ENCODE measurements around the gene FAM193A. TPM values are rescaled to one million over a fixed set of nuclear protein-coding genes. Genes with fewer than 3 reads are reported as not detected.

Gene FAM193A
- total RNA-seq, 4 donors from 2014 or later = 27.7 to 40.4 (median 31.1) TPM

DNA sequence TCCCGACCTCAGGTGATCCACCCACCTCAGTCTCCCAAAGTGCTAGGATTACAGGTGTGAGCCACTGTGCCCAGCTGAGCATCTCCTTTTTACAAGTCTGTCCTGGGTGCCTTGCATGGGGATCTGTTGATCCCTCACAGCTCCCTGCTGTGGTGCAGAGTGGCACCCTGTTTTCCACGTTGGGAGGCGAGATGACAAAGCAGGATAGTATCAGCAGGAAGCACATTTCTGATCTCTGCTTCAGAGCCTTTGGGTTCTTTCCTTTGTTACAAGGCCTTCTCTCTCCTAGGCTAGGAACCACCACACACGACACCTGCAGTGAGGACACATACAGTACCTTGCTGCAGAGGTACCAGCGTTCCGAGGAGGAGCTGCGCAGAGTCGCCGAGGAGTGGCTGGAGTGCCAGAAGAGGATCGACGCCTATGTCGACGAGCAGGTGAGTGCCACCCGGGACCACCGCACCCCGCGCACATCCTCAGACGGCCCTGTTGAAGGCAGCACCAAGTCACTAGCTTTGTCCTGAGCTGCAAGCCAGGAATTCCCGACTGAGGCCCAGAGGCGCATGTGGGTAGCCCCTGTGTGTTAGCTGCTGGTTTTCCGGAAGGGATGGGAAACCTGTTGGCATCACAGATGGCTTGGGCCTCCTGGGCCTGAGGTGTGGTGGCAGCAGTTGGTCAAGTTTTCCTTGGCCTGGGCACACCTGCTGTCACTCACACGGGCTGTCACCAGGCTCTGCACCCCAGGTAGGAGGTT is 110.1 kb downstream of the FAM193A start:
- Histone ChIP-seq H3K4me3 (no peak overlapping the region), H3K27me3 (no peaks in the 10 kb centered on the region), H3K9me3 (no peaks in the 10 kb centered on the region), H3K36me3 (peaks cover 0 to 47% (median 14%) of the 10 kb centered on the region in 4 donors), H3K27ac (no peak overlapping the region), H3K4me1 (no peaks in the 10 kb centered on the region)
- TF ChIP-seq POLR2AphosphoS5 (IDR thresholded peaks at IDR 0.05) (no peak), POLR2A (IDR thresholded peaks at IDR 0.05) (no peak), EP300 (IDR thresholded peaks at IDR 0.05; ENCODE audit: low read depth) (no peak)
- TF ChIP-seq, protein P1, sequence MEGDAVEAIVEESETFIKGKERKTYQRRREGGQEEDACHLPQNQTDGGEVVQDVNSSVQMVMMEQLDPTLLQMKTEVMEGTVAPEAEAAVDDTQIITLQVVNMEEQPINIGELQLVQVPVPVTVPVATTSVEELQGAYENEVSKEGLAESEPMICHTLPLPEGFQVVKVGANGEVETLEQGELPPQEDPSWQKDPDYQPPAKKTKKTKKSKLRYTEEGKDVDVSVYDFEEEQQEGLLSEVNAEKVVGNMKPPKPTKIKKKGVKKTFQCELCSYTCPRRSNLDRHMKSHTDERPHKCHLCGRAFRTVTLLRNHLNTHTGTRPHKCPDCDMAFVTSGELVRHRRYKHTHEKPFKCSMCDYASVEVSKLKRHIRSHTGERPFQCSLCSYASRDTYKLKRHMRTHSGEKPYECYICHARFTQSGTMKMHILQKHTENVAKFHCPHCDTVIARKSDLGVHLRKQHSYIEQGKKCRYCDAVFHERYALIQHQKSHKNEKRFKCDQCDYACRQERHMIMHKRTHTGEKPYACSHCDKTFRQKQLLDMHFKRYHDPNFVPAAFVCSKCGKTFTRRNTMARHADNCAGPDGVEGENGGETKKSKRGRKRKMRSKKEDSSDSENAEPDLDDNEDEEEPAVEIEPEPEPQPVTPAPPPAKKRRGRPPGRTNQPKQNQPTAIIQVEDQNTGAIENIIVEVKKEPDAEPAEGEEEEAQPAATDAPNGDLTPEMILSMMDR (IDR thresholded peaks at IDR 0.05) = no peak
- in situ Hi-C loops (cut with MboI; ENCODE audit: low pct_ligation_motif_present in 1 of 4, low pct_unique_long_range_greater_than_20kb in 1 of 4, low sequenced_read_pairs in 3 of 4) (no loop called here), intact Hi-C loops (cut with DNase I; ENCODE audit: low total_unique reads) (no loop called here)
- DNase-seq = no peak
- WGBS, 2 donors (ENCODE audit: low coverage in 1 of 2) = 95% methylated on average over 22 of the region's 22 CpGs; no CpG with 5 or more reads in 1 of the 2 donors

DNA sequence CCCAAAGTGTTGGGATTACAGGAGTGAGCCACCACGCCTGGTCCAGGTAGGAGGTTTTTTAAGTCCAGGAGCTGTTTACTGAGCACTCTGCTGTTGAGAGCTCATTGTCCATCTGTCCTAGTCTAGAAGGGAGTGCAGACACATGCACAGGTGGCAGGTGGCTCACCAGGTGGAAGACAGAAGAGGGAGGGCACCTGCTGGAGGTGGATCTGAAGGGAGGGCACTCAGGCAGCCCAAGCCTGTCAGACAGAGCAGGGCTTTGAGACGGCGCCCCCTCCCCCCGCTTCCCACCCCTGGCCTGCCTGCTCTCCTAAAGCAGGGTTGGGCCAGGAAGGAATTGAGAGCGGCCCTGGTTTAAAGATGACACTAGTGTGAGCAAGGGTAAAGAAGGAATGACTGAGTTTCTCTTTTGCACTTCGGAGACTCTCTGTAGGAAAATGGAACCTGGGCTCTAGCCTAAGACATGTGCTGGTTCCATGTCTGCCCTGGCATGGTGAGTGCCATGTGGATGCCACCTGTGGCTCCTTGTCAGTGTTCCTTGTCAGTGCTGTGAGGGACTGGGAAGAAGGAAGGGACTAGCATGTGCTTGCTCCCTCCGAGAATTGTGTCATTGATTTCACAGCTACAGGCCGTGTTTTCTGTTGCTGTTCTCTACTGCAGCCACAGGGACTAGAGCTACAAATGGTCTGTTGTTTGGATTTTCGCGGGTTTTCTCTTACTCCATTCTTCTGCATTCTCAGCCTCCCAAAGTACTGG is 111.1 kb downstream of the FAM193A start:
- 94 to 95% methylated on average over 5 to 10 of the region's 10 CpGs for WGBS, 2 donors (ENCODE audit: low coverage in 1 of 2)
- H3K36me3 ChIP-seq = peaks cover 0 to 47% (median 14%) of the 10 kb centered on the region in 4 donors
- in situ Hi-C loops (cut with MboI; ENCODE audit: low pct_ligation_motif_present in 1 of 4, low pct_unique_long_range_greater_than_20kb in 1 of 4, low sequenced_read_pairs in 3 of 4) = no loop called here

DNA sequence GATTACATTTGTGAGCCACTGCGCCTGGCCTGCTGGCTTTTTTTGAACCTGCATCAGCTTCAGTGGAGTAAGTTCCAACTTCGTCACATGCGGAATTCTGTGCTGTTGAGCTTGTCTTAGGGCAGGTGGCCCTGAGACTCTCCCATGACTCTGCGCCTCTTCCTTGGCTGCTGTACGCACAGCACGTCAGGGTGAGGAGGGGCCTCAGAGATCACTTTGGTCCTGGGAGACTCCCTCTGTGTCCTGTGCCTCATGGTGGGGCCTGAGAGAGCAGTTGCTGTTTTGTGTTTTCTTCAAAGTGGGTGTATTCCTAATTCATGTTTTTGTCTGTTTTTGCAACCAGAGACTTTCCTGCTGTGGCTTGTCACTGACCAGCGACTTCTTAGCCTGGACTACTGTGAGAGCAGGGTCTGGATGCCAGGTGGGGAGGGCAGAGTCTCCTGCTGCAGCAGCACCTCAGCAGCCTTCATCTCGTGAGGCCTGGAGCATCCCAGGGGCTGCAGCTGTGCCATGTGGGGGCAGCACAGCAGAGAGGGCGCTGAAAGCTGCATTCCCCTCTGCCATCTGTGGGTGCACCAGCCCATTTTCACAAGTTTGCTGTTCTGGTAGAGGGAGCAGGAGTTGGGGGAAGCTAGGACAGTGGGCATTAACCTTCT is 111.8 kb downstream of the FAM193A start:
- Histone ChIP-seq H3K9me3 (no peaks in the 10 kb centered on the region), H3K27ac (no peak overlapping the region), H3K36me3 (peaks cover 0 to 47% (median 14%) of the 10 kb centered on the region in 4 donors), H3K4me3 (no peak overlapping the region), H3K4me1 (no peaks in the 10 kb centered on the region), H3K27me3 (no peaks in the 10 kb centered on the region)
- no peak for DNase-seq
- WGBS, 2 donors (ENCODE audit: low coverage in 1 of 2) = 92 to 95% methylated on average over 3 to 9 of the region's 9 CpGs
- in situ Hi-C loops (cut with MboI; ENCODE audit: low pct_ligation_motif_present in 1 of 4, low pct_unique_long_range_greater_than_20kb in 1 of 4, low sequenced_read_pairs in 3 of 4) (no loop called here), intact Hi-C loops (cut with DNase I; ENCODE audit: low total_unique reads) (no loop called here)
- TF ChIP-seq POLR2AphosphoS5 (IDR thresholded peaks at IDR 0.05) = no peak
- no peak for TF ChIP-seq POLR2A (IDR thresholded peaks at IDR 0.05)
- TF ChIP-seq EP300 (IDR thresholded peaks at IDR 0.05; ENCODE audit: low read depth) = no peak

More for the DNA sequence above, 111.1 kb downstream of the FAM193A start:
- intact Hi-C loops (cut with DNase I; ENCODE audit: low total_unique reads) = no loop called here
- Histone ChIP-seq H3K4me1 (no peaks in the 10 kb centered on the region), H3K4me3 (no peak overlapping the region), H3K27ac (no peak overlapping the region), H3K9me3 (no peaks in the 10 kb centered on the region), H3K27me3 (no peaks in the 10 kb centered on the region)
- peak in 1 of 3 donors; percentile 28 for TF ChIP-seq POLR2AphosphoS5 (IDR thresholded peaks at IDR 0.05)
- TF ChIP-seq POLR2A (IDR thresholded peaks at IDR 0.05) = no peak
- no peak for TF ChIP-seq EP300 (IDR thresholded peaks at IDR 0.05; ENCODE audit: low read depth)
- TF ChIP-seq, protein P1 (IDR thresholded peaks at IDR 0.05) = no peak
- no peak for DNase-seq

DNA sequence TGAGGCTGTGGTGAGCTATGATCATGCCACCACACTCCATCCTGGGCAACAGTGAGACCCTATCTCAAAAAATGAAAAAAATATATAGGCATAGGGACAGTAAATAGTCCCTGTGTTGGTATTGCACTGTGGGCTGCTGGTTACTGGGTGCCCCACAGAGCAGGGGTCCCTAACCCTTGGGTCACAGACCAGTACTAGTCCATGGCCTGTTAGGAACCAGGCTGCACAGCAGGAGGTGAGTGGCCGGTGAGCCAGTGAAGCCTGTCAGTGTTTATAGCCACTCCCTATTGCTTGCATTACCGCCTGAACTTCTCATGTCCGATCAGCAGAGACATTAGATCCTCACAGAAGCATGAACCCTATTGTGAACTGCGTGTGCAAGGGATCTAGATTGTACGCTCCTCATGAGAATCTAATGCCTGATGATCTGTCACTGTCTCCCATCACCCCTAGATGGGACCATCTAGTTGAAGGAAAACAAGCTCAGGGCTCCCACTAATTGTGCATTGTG is 113.2 kb downstream of the FAM193A start:
- Histone ChIP-seq H3K4me3 (no peak overlapping the region), H3K9me3 (no peaks in the 10 kb centered on the region), H3K27ac (no peak overlapping the region), H3K36me3 (peaks cover 0 to 40% (median 14%) of the 10 kb centered on the region in 4 donors), H3K4me1 (no peaks in the 10 kb centered on the region), H3K27me3 (no peaks in the 10 kb centered on the region)
- no peak for DNase-seq
- in situ Hi-C loops (cut with MboI; ENCODE audit: low pct_ligation_motif_present in 1 of 4, low pct_unique_long_range_greater_than_20kb in 1 of 4, low sequenced_read_pairs in 3 of 4) = no loop called here
- 99% methylated on average over 5 of the region's 5 CpGs; no CpG with 5 or more reads in 1 of the 2 donors for WGBS, 2 donors (ENCODE audit: low coverage in 1 of 2)
- intact Hi-C loops (cut with DNase I; ENCODE audit: low total_unique reads) = no loop called here
- TF ChIP-seq POLR2AphosphoS5 (IDR thresholded peaks at IDR 0.05) (no peak), POLR2A (IDR thresholded peaks at IDR 0.05) (no peak), EP300 (IDR thresholded peaks at IDR 0.05; ENCODE audit: low read depth) (no peak)
- TF ChIP-seq, protein P1 (IDR thresholded peaks at IDR 0.05) = no peak

Data from transverse colon (tissue), 4 donors.